ENCODE results near the gene TMEM131L.

TMEM131L gene

DNA sequence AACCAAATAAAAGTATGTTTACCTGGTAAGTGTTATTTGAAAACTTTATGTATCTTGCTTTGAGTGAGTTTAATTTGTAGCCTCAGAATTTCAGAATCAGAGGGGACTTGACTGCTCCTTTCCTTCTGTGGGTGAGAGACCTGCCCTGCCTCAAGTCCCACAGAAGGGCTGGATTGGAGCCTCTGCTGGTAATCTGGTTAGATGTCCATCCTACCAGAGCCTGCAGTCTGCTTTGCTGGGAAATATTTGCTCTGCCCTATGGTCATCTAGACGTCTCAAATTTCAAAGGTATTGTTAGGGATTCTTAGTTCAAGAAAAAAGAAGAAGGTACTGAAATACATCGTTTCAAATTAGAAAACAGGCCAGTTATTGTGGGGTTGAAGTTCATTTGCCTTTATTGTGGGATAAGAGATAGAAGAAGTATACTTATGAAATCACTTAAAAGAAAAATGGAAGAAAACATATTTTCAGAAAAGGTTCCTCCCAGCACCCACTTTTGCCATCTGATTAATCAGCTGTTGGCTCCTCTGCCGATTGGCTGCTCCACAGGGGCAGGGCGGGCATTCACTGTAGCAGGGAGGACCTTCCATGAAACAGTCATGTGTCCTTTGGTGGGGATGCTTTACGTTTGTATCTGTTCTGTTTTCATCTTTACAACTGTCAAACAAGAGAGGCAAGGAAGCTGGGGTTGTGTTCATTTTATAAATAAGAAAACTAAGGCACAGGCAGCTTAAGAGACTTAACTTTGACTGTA lies 144.6 kb downstream of the TMEM131L start:
- DNase-seq (ENCODE audit: low spot score): no peak
- no peak overlapping the region for H3K27ac ChIP-seq
- CTCF ChIA-PET: no interaction called here
- TF ChIP-seq, protein P1, sequence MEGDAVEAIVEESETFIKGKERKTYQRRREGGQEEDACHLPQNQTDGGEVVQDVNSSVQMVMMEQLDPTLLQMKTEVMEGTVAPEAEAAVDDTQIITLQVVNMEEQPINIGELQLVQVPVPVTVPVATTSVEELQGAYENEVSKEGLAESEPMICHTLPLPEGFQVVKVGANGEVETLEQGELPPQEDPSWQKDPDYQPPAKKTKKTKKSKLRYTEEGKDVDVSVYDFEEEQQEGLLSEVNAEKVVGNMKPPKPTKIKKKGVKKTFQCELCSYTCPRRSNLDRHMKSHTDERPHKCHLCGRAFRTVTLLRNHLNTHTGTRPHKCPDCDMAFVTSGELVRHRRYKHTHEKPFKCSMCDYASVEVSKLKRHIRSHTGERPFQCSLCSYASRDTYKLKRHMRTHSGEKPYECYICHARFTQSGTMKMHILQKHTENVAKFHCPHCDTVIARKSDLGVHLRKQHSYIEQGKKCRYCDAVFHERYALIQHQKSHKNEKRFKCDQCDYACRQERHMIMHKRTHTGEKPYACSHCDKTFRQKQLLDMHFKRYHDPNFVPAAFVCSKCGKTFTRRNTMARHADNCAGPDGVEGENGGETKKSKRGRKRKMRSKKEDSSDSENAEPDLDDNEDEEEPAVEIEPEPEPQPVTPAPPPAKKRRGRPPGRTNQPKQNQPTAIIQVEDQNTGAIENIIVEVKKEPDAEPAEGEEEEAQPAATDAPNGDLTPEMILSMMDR (conservative IDR thresholded peaks at IDR 0.05; ENCODE audit: low read depth): no peak
- POLR2A ChIA-PET (ENCODE audit: low non-redundant PET): no interaction called here

DNA sequence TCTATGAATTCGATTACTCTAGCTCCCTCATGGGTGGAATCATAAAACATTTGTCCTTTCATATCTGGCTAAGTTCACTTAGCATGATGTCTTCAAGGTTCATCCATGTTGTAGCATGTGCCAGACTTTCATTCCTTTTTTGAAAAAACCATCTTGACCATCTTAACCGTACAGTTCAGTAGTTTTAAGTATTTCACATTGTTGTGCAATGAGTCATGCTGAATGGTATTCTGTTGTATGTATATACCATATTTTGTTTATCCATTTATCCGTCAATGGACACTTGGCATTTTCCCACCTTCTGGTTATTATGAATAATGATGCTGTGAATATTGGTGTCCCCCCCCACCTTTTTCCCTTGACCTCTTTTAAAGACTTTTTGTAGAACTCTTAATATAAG lies 145.5 kb downstream of the TMEM131L start:
- no peak overlapping the region for H3K27ac ChIP-seq
- CTCF ChIA-PET: no interaction called here
- POLR2A ChIA-PET (ENCODE audit: low non-redundant PET): no interaction called here
- no peak for DNase-seq (ENCODE audit: low spot score)
- TF ChIP-seq, protein P1 (conservative IDR thresholded peaks at IDR 0.05; ENCODE audit: low read depth): no peak

DNA sequence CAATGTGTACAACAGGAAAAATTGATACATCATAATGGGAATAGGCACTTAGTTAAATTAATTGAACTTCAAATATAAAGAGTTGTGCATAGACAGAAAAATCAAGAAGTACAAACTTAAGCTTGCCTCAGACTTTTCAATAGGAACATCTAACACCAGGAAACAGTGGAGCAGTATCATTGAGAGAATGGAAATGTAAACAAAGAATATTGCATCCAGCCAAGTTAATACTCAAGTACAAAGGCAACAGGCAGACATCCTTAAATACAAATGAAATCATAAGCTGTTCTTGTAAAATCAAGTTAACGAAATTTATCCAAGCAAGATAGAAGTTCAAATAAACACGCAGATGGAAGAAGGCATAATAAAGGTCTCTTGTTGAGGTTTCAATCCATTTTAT lies 146.7 kb downstream of the TMEM131L start:
- ChIA-PET CTCF (interaction anchor here (0.5 kb wide), 1 partner anchor 68 kb away, joined by 3 read pairs; no protein-coding TSS in a partner anchor), POLR2A (ENCODE audit: low non-redundant PET) (no interaction called here)
- TF ChIP-seq, protein P1 (conservative IDR thresholded peaks at IDR 0.05; ENCODE audit: low read depth): no peak
- no peak overlapping the region for H3K27ac ChIP-seq
- no peak for DNase-seq (ENCODE audit: low spot score)

DNA sequence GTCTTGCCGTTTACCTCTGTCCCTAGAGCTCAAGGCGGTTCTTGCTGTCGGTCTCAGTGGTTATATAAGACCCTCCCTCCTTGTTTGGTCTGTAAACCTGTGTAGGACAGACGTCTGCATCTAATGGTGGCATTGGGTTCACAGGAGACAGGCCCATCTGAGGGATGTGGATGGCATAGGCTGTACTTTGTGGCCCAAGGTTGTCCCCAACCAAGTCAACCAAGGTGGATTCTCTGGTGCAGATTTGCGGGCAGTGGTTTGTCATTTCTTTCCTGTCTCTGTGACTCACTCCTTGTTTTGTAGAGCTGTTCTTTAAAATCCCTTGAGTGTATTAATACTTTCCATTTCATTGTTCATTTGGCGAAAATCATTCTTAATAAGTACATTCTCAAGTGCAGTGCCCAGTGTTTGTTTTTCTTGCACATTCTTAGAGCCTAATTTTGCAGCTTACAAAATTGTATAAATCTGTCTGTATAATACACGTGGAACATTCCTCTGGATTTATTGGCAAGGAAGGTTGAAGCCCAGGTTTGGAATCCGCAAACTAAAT lies 149.9 kb downstream of the TMEM131L start:
- ChIA-PET POLR2A (ENCODE audit: low non-redundant PET) (no interaction called here), CTCF (interaction anchor here (0.6 kb wide), 1 partner anchor 21 kb away, joined by 4 read pairs; no protein-coding TSS in a partner anchor)
- no peak overlapping the region for H3K27ac ChIP-seq
- TF ChIP-seq, protein P1 (conservative IDR thresholded peaks at IDR 0.05; ENCODE audit: low read depth): no peak
- no peak for DNase-seq (ENCODE audit: low spot score)

DNA sequence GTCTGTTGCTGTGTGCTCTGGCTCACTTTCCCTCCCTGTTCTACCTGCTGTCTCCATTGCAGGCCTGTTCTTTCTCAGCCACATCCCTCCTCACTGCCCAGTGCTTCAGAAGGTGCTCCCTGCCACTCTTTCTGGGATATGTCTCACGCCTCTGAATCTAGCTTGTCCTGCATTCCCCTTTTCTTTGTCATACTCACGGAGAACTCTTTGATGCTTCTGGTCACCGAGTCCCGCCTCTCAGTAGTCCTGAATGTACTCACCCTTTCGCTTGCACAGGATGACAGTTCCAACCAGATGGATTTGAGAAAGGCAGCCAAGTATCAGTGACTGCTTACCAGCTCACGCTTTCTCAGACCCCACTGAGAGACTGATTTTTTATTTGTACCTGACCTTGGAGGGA lies 152.7 kb downstream of the TMEM131L start:
- TF ChIP-seq, protein P1 (conservative IDR thresholded peaks at IDR 0.05; ENCODE audit: low read depth): no peak
- no peak overlapping the region for H3K27ac ChIP-seq
- DNase-seq (ENCODE audit: low spot score): no peak
- CTCF ChIA-PET: no interaction called here
- POLR2A ChIA-PET (ENCODE audit: low non-redundant PET): no interaction called here

DNA sequence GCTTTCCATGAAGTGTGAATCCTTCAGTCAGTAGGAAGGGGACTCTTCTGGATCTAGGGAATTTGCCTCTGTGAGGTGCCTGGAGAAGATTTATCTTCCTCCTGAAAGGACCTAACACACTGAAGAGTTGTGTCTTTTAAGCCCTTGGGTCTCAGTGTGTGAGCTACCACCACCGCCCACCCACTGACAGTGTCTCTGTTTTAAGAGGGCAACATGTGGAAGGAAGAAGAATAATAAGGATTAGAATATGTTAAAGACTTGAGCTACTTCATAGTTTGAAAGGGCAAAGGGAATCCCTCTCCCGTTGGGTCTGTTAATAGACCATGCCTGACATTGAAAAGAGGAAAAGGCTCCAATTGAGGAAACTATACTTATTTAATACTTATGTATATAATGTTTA lies 153.7 kb downstream of the TMEM131L start:
- ChIA-PET CTCF (no interaction called here), POLR2A (ENCODE audit: low non-redundant PET) (no interaction called here)
- no peak for DNase-seq (ENCODE audit: low spot score)
- TF ChIP-seq, protein P1 (conservative IDR thresholded peaks at IDR 0.05; ENCODE audit: low read depth): no peak
- no peak overlapping the region for H3K27ac ChIP-seq

All from RWPE1 (cell line).